Ishikawa (cell line): Measurements from ENCODE around the gene BUD23.

Source experiments
- CEBPB ChIP-seq: IDR thresholded peaks from 2 replicates; pipeline ENCODE4 v1.6.1; 2012
- CREB1 ChIP-seq: IDR thresholded peaks from 2 replicates; pipeline ENCODE4 v1.6.1; 2012; ENCODE audit warnings: low read depth
- EGR1 ChIP-seq: IDR thresholded peaks from 2 replicates; pipeline ENCODE4 v1.6.1; 2012
- EP300 ChIP-seq: IDR thresholded peaks from 2 replicates; pipeline ENCODE4 v1.6.1; 2012; ENCODE audit warnings: borderline replicate concordance
- FOXM1 ChIP-seq: IDR thresholded peaks from 2 replicates; pipeline ENCODE4 v1.6.1; 2012; ENCODE audit warnings: low read depth, borderline replicate concordance
- NFIC ChIP-seq: IDR thresholded peaks from 2 replicates; pipeline ENCODE4 v1.6.1; 2012
- RAD21 ChIP-seq: IDR thresholded peaks from 2 replicates; pipeline ENCODE4 v1.6.1; 2012; ENCODE audit warnings: low read depth
- TAF1 ChIP-seq: IDR thresholded peaks from 2 replicates; pipeline ENCODE4 v1.6.1; 2012; ENCODE audit warnings: low read depth, mild to moderate bottlenecking
- TCF12 ChIP-seq: IDR thresholded peaks from 2 replicates; pipeline ENCODE4 v1.6.1; 2012; ENCODE audit warnings: low read depth
- TEAD4 ChIP-seq: IDR thresholded peaks from 2 replicates; pipeline ENCODE4 v1.6.1; 2012
- YY1 ChIP-seq: IDR thresholded peaks from 2 replicates; pipeline ENCODE4 v1.6.1; 2012; ENCODE audit warnings: low read depth
- ZBTB7A ChIP-seq: IDR thresholded peaks from 2 replicates; pipeline ENCODE4 v1.6.1; 2012; ENCODE audit warnings: low read depth
- TF ChIP-seq, protein P1 (sequence below): IDR thresholded peaks from 2 replicates; pipeline ENCODE4 v1.6.1; 2012; ENCODE audit warnings: low read depth, mild to moderate bottlenecking
- TF ChIP-seq, protein P2 (sequence below): IDR thresholded peaks from 2 replicates; pipeline ENCODE4 v1.6.1; 2012
- TF ChIP-seq, protein P3 (sequence below): IDR thresholded peaks from 2 replicates; pipeline ENCODE4 v1.6.1; 2012

The BUD23 gene

DNA sequence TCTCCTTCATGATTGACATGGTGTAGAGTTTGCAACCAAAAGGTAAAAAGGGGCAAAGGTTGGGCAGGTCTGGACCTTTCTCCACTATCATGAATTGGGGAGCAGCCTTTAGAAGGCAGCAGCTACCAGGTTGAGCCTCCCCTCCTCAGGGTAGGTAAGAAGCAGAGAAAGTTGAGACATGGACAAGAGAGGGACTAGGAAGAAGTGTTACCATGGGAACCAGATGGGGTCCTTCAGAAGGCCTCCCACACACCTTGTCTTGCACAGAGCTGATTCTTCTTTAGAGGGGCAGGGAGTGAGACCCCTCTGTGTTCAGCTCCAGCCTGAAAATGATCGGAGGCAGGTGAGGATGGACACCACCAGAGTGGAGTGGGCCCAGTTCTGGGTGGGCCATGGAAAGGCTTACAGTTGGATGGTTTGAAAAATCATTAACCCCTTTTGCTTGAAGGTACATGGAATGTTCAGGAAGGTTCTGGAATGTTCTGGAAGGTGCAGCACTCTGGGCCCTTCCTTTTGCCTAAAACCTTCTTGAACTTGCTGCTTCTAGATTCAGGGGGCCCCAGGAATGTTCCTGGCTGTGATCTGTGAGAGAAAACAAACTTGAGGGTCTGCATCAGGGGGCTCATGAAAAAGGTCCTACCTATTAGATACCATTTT lies 8.8 kb upstream of the BUD23 start:
- TF ChIP-seq TAF1 (no peak), RAD21 (no peak), ZBTB7A (no peak), NFIC (no peak), YY1 (no peak), CREB1 (no peak), CEBPB (no peak), EP300 (no peak)
- TF ChIP-seq, protein P1, sequence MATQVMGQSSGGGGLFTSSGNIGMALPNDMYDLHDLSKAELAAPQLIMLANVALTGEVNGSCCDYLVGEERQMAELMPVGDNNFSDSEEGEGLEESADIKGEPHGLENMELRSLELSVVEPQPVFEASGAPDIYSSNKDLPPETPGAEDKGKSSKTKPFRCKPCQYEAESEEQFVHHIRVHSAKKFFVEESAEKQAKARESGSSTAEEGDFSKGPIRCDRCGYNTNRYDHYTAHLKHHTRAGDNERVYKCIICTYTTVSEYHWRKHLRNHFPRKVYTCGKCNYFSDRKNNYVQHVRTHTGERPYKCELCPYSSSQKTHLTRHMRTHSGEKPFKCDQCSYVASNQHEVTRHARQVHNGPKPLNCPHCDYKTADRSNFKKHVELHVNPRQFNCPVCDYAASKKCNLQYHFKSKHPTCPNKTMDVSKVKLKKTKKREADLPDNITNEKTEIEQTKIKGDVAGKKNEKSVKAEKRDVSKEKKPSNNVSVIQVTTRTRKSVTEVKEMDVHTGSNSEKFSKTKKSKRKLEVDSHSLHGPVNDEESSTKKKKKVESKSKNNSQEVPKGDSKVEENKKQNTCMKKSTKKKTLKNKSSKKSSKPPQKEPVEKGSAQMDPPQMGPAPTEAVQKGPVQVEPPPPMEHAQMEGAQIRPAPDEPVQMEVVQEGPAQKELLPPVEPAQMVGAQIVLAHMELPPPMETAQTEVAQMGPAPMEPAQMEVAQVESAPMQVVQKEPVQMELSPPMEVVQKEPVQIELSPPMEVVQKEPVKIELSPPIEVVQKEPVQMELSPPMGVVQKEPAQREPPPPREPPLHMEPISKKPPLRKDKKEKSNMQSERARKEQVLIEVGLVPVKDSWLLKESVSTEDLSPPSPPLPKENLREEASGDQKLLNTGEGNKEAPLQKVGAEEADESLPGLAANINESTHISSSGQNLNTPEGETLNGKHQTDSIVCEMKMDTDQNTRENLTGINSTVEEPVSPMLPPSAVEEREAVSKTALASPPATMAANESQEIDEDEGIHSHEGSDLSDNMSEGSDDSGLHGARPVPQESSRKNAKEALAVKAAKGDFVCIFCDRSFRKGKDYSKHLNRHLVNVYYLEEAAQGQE: no peak

DNA sequence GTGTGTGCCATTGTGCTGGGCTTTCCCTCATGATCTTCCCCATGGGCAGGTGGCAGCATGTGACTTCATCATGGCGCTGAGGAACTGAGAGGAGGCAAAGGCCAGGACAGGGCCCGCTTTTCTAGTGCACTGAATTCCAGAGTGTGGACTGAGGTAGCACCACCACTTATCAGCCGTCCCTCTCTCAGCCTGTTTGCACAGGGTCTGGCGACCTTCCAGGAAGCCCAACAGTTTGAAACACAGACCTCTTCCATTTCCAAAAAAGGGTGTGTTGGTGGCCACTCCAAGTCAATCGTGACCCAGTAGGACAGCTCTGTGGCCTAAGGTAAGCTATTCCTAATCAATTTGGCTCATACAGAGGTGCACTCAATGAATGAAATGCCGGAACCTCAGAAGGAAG lies 4.5 kb upstream of the BUD23 start:
- TF ChIP-seq, protein P2, sequence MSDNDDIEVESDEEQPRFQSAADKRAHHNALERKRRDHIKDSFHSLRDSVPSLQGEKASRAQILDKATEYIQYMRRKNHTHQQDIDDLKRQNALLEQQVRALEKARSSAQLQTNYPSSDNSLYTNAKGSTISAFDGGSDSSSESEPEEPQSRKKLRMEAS: no peak
- no peak for TF ChIP-seq CEBPB
- TF ChIP-seq TCF12: no peak
- TF ChIP-seq EP300: no peak
- TF ChIP-seq ZBTB7A: no peak
- TF ChIP-seq, protein P1: no peak
- no peak for TF ChIP-seq FOXM1
- TF ChIP-seq RAD21: no peak
- TF ChIP-seq, protein P3, sequence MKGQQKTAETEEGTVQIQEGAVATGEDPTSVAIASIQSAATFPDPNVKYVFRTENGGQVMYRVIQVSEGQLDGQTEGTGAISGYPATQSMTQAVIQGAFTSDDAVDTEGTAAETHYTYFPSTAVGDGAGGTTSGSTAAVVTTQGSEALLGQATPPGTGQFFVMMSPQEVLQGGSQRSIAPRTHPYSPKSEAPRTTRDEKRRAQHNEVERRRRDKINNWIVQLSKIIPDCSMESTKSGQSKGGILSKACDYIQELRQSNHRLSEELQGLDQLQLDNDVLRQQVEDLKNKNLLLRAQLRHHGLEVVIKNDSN: no peak
- TF ChIP-seq TEAD4: no peak
- TF ChIP-seq YY1: no peak
- no peak for TF ChIP-seq EGR1
- TF ChIP-seq TAF1: no peak
- no peak for TF ChIP-seq CREB1

DNA sequence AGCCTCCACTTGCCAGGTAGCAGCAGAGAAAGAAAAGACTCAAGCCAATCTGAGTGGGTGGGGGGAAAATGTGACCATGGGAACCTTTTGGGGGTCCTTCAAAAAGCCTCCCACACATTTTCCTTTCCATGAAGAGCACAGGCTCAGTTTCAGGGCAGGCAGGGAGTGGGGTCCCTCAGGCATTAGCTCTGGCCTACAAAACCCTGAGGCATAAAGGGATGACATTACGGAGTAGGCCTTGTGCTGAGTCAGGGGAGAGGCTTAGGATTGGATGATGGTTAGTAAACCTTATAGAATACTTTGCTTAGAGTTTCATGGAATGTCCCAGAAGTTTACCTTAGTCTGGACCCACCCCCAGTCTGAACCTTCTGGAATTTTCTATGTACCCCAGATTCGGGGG lies 3.7 kb upstream of the BUD23 start:
- TF ChIP-seq, protein P1: no peak
- TF ChIP-seq TAF1 (no peak), CREB1 (no peak), FOXM1 (no peak), TEAD4 (no peak), RAD21 (no peak), EGR1 (no peak), CEBPB (no peak), TCF12 (no peak), NFIC (no peak), EP300 (no peak), YY1 (no peak), ZBTB7A (no peak)
- TF ChIP-seq, protein P3: no peak
- TF ChIP-seq, protein P2: no peak

DNA sequence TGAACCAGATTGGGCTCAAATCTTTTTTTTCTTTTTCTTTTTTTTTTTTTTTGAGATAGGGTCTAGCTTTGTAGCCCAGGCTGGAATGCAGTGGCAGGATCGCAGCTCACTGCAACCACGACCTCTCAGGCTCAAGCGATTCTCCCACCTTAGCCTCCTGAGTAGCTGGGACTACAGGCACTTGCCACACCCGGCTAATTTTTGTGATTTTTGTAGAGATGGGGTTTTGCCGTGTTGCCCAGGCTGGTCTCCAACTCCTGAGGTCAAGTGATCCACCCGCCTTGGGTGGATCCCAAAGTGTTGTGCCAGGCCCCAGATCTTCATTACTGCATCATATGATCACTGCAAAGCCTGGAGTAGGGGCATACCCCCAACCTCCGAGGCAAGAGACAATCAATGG lies 2.9 kb upstream of the BUD23 start:
- TF ChIP-seq, protein P1: no peak
- no peak for TF ChIP-seq EGR1
- TF ChIP-seq TEAD4: no peak
- no peak for TF ChIP-seq RAD21
- TF ChIP-seq, protein P3: no peak
- no peak for TF ChIP-seq FOXM1
- no peak for TF ChIP-seq CREB1
- no peak for TF ChIP-seq ZBTB7A
- TF ChIP-seq, protein P2: no peak
- no peak for TF ChIP-seq NFIC
